Stimulated activated CD4-positive, alpha-beta T cell treated with anti-CD3 and anti-CD28 coated beads, Interleukin-15, amount 100 ng/mL, for 48 hours (primary cell): ENCODE measurements around the gene ABCA3.

Source experiments
- DNase-seq, 2 donors: peaks; one replicate each; pipeline ENCODE4 v3.0.0-alpha.2; 2020; ENCODE audit warnings: low read depth in 2 of 2

Gene ABCA3

DNA sequence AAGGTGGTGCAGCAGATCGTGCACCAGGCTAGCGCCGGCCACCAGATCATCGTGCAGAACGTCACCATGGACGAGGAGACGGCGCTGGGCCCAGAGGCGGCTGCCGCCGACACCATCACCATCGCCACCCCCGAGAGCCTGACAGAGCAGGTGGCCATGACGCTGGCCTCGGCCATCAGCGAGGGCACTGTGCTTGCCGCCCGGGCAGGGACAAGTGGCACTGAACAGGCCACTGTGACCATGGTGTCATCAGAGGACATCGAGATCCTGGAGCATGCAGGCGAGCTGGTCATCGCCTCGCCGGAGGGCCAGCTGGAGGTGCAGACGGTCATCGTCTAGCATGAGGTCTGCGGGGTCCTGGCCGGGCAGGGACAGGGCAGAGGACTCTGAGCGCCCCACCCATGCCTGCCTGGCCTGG is 105.3 kb downstream of the ABCA3 start:
- no peak for DNase-seq

- DNase-seq: no peak
Observed at GRCh38 chr16:2234813-2235170, 105.7 kb downstream of the ABCA3 start.

DNA sequence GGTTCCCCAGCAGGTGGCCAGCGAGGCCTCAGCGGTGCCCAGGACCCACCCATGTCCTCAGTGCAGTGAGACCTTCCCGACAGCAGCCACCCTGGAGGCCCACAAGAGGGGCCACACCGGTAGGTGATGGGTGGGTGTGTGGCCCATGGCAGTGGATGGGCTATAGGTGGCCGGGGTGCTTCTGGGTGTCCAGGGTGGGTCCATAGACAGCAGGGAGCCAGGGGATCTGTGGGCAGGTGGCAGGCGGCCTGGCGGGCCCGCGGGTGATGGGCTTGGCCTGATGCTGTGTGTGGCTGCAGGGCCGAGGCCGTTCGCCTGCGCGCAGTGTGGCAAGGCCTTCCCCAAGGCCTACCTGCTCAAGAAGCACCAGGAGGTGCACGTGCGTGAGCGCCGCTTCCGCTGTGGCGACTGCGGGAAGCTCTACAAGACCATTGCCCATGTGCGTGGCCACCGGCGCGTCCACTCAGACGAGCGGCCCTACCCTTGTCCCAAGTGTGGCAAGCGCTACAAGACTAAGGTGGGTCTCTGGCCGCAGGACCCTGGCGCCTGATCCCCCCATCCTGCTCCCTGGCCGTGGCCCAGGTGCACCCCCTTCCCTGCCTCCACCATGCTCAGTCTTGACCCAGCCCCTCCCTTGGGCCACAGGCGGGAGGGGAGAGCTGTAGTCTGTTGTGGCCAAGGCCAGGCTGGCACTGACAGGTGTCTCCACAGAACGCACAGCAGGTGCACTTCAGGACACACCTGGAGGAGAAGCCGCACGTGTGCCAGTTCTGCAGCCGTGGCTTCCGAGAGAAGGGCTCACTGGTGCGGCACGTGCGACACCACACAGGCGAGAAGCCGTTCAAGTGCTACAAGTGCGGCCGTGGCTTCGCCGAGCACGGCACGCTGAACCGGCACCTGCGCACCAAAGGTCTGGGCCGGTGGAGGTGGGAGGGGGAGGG is 106.4 kb downstream of the ABCA3 start:
- DNase-seq: no peak

DNA sequence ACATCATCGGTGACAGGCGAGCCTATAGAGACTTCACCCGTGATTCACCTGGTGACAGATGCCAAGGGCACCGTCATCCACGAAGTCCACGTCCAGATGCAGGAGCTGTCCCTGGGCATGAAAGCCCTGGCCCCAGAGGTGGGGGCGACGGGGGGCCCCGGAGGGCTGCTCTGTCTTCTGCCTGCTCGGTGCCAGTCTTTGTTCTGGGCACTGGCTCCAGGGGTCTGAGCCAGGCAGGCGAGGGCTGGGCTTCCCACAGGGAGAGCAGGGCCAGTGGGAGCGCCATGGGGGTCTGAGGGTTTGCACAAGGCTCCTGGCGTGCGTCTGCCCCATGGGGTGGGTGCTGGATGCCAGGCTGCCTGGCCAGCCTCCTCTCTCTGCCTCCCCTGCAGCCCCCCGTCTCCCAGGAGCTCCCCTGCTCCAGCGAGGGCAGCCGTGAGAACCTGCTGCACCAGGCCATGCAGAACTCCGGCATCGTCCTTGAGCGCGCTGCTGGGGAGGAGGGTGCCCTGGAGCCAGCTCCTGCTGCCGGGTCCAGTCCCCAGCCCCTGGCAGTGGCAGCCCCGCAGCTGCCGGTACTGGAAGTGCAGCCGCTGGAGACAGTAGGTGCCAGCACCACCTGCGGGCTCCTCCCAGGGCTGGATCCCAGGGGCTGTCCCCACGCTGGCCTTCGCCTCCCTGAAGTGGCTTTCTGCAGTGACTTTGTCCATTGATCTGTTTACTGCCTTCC is 107.3 kb downstream of the ABCA3 start:
- no peak for DNase-seq

GRCh38 chr16:2232094-2232990 is 108.2 kb downstream of the ABCA3 start:
- no peak for DNase-seq

- no peak for DNase-seq
Observed at GRCh38 chr16:2231016-2231931, 109.3 kb downstream of the ABCA3 start.

DNA sequence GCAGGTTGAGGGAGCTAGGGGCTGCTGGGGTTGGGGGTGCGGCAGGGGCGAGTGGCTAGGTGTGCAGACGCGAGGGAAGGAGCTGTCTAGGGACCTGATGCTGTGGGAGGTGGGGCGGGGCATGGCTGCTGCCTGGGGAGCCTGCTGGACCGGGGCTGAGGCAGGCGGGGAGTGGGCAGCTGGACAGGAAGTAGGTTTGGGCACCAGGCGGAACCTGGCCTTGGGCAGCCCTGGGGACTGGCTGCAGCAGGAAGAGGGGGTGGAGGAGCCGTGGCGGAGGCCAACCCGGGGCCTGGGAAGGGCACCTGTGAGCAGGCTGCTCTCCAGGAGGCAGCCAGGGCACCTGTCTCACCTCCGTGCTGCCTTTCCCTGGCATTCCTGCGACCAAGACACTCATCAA is 110.2 kb downstream of the ABCA3 start:
- DNase-seq: no peak

DNA sequence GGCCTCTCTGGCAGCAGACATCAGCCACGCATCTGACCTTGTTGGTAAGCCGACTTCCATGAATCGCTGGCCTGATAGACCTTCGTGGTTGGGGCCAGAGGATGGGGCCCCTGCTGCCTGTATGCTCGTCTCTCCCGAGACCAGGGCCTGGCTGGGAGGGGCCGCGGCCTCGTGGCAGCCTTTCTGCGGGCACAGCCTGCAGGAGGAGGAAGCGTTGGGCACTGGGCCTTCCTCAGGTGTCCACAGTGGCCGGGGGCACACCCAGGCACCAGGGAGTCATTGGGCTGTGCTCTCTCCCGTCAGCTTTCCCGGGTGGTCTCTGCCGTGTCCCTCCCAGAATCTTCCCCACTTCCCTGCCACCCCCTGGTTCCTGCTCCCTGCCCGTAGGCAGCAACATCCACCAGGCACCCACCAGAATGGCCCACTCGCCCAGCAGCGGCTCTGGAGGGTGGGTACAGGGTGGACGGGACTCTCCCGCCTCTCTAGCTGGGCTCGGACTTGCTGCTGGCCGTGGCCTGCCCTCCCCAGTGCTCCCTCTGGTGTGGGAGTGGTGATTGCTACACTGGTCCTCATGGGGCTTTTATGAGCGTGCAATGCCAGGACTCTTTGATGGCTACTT is 110.8 kb downstream of the ABCA3 start:
- DNase-seq: no peak

DNA sequence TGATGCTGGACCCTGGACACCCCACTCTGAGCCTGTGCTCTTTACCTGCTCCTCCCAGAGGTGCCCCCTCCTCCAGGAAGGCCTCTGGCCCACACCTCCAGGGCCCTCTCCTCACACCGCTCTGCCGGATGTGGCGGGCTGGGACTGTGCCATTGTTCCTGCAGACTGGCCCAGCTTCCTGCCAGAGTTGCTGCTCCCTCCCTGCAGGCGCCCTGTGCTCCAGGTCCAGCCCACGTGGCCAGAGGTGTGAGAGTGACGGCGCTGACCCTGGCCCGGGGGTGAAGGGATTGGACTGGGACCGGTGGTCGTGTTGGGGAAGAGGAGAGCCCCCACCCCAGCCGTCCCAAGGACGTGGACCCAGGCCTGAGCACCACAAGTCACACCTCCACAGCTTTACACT is 111.4 kb downstream of the ABCA3 start:
- DNase-seq: no peak

DNA sequence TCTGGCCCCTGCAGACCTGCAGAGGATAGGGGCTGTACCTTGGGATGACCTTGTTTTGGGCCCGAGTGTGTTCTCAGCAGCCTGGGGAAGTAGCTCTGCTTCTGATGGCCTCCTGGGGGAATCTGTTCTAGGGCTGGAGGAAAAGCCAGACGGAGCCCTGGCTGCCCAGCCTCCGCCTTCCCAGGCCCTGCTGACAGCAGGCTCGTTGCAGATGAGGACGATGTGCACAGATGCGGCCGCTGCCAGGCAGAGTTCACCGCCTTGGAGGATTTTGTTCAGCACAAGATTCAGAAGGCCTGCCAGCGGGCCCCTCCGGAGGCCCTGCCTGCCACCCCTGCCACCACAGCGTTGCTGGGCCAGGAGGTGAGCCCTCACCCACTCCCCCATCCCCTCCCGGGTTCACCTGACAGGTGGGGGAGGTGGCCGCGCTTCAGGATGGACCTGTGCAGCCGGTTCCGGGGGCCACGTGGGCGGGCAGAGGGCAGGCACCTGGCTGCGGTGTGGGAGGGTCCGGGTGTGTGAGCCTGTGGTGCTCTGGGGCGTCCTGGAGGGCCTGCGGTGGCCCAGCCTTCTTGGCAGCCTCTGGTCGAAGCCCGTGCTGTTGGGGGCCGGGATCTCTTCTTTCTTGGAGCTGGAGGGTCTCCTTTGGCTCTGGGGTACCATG is 112.2 kb downstream of the ABCA3 start:
- DNase-seq: no peak

GRCh38 chr16:2226918-2227317 is 113.6 kb downstream of the ABCA3 start:
- DNase-seq: no peak

DNA sequence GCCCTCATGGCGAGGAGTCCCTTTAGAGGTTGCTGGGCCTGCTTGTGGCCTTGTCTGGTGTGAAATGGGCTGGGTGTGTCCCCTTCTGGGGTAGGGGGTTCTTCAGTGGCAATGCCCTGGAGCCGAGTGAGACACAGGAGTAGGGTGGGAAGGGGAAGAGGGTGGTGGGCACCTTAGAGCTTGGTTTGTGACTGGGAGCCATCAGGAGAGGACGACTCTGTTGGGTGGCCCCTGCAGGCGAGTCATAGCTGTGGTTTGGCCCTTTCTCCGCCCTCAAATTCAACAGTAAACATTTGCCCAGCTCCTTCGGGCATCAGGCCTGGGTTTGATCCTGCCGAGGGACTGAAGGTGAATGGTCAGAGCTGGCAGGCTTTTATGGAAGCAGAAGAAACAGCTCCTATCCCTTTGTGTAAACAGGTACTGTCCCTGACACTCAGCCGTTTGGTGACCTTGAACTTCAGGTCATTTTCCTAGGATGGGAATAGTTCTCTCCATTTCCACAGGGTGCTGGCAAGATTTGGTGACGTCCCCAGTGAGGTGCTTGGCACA is 114.2 kb downstream of the ABCA3 start:
- DNase-seq: no peak
